Tibial nerve (tissue), 4 donors: ENCODE data around the gene ZNF653.

Source experiments
- EP300 ChIP-seq, 2 donors: sonication (generic); formaldehyde crosslinking; IDR thresholded peaks; one replicate each; pipeline ENCODE4 v1.6.1; 2017; ENCODE audit warnings: antibody characterized with exemption in 2 of 2, mild to moderate bottlenecking in 1 of 2
- TF ChIP-seq, protein P1 (sequence below), 5 experiments: fragments of 200-600 bp in 3 of 5; fragments of 450-650 bp in 2 of 5; sonication (generic) in 3 of 5; IDR thresholded peaks; one replicate each; pipeline ENCODE4 v1.5.1; 2016 to 2019; ENCODE audit warnings: antibody characterized with exemption in 5 of 5, mild to moderate bottlenecking in 3 of 5, moderate library complexity in 2 of 5

DNA sequence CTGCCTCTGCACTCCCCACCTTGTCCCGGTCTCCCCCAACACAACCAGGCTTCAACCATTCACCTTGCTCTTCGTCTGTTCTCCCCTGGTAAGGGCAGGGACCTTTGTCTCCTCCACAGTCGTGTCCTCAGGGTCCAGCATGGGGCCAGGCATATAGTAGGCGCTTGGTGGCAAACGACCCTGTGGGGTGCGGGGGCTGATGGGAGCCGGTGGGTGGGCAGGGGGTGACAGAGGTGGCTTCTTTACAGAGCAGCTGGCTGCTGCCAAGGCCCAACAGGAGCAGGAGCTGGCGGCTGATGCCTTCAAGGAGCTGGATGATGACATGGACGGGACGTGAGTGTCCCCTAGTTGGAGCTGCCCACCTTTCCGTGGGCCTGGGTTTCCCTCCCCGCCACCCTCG is 60.5 kb downstream of the ZNF653 start:
- TF ChIP-seq, protein P1, sequence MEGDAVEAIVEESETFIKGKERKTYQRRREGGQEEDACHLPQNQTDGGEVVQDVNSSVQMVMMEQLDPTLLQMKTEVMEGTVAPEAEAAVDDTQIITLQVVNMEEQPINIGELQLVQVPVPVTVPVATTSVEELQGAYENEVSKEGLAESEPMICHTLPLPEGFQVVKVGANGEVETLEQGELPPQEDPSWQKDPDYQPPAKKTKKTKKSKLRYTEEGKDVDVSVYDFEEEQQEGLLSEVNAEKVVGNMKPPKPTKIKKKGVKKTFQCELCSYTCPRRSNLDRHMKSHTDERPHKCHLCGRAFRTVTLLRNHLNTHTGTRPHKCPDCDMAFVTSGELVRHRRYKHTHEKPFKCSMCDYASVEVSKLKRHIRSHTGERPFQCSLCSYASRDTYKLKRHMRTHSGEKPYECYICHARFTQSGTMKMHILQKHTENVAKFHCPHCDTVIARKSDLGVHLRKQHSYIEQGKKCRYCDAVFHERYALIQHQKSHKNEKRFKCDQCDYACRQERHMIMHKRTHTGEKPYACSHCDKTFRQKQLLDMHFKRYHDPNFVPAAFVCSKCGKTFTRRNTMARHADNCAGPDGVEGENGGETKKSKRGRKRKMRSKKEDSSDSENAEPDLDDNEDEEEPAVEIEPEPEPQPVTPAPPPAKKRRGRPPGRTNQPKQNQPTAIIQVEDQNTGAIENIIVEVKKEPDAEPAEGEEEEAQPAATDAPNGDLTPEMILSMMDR (IDR thresholded peaks at IDR 0.05), result no peak
- no peak for TF ChIP-seq EP300 (IDR thresholded peaks at IDR 0.05)
